ENCODE results near the gene SLC43A2.

- TF ChIP-seq, protein P1, sequence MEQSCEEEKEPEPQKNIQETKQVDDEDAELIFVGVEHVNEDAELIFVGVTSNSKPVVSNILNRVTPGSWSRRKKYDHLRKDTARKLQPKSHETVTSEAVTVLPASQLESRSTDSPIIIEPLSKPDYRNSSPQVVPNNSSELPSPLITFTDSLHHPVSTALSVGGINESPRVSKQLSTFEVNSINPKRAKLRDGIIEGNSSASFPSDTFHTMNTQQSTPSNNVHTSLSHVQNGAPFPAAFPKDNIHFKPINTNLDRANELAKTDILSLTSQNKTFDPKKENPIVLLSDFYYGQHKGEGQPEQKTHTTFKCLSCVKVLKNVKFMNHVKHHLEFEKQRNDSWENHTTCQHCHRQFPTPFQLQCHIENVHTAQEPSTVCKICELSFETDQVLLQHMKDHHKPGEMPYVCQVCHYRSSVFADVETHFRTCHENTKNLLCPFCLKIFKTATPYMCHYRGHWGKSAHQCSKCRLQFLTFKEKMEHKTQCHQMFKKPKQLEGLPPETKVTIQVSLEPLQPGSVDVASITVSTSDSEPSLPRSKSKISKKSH (CRISPR knock-in tag; IDR thresholded peaks at IDR 0.05; ENCODE audit: borderline replicate concordance) = no peak
- TF ChIP-seq KLF12 (CRISPR knock-in tag; IDR thresholded peaks at IDR 0.05; ENCODE audit: borderline replicate concordance) (no peak), KAT7 (CRISPR knock-in tag; IDR thresholded peaks at IDR 0.05; ENCODE audit: borderline replicate concordance) (no peak), ELF1 (CRISPR knock-in tag; IDR thresholded peaks at IDR 0.05) (no peak), POLR2A (IDR thresholded peaks at IDR 0.05; ENCODE audit: insufficient read depth in 1 of 2, low read depth in 2 of 2, low read length in 2 of 2) (no peak), EZH2 (conservative IDR thresholded peaks at IDR 0.05; ENCODE audit: low read depth, low read length) (no peak), NR3C1 (CRISPR knock-in tag; IDR thresholded peaks at IDR 0.05) (no peak), ZNF687 (CRISPR knock-in tag; IDR thresholded peaks at IDR 0.05) (no peak), ARNT (IDR thresholded peaks at IDR 0.05) (no peak), MAFK (conservative IDR thresholded peaks at IDR 0.05 in 1 of 2, IDR thresholded peaks at IDR 0.05 in 1 of 2; ENCODE audit: low read length in 2 of 2) (no peak)
Measured at GRCh38 chr17:1545618-1546017, 83.0 kb downstream of the SLC43A2 start.

Measured in HepG2 (cell line).